Testis (tissue), 3 donors: ENCODE results near the gene HMX2. TPM values are rescaled to one million over a fixed set of nuclear protein-coding genes. Genes with fewer than 3 reads are reported as not detected.

ENCODE experiments used
- DNase-seq: peaks from one replicate; pipeline ENCODE4 v3.0.0-alpha.2; 2019
- H3K27ac ChIP-seq, 2 donors: fragments of 200-600 bp; sonication (generic); one replicate each; pipeline ENCODE4 v1.5.1; 2019
- H3K27me3 ChIP-seq: fragments of 200-600 bp; sonication (generic); one replicate; pipeline ENCODE4 v1.5.1; 2019
- H3K36me3 ChIP-seq: fragments of 200-600 bp; sonication (generic); one replicate; pipeline ENCODE4 v1.5.1; 2017; ENCODE audit warnings: low read depth; ENCODE audit errors: missing control alignments
- H3K4me1 ChIP-seq: fragments of 200-600 bp; sonication (generic); one replicate; pipeline ENCODE4 v1.5.1; 2019
- H3K4me3 ChIP-seq, 2 donors: fragments of 200-600 bp; sonication (generic); one replicate each; pipeline ENCODE4 v1.5.1; 2017 to 2019
- H3K9me3 ChIP-seq: fragments of 200-600 bp; sonication (generic); one replicate; pipeline ENCODE4 v1.5.1; 2017
- POLR2A ChIP-seq: fragments of 450-650 bp; IDR thresholded peaks from one replicate; pipeline ENCODE4 v1.6.1; 2017; ENCODE audit warnings: antibody characterized with exemption, mild to moderate bottlenecking, moderate library complexity
- WGBS, 2 donors: methylation state at CpG; one replicate each; pipeline ENCODE4 v1.1.5; 2018; 5-methylcytosine and 5-hydroxymethylcytosine counted together
- intact Hi-C: fragments of 100-400 bp; cut with DNase I; formaldehyde crosslinking; loops from one replicate; pipeline ENCODE4 v1.15.1; 2023; ENCODE audit warnings: low total_unique reads
- polyA plus RNA-seq: library from polyadenylated mRNA; stranded (reverse); fragments of 350-450 nt; fragmentation: Illumina TruSeq; extraction: RNeasy Lipid Tissue Mini Kit (QIAGEN cat#74804); gene quantifications from one replicate; pipeline ENCODE4 v1.2.3, GENCODE V29; 2014; ENCODE audit warnings: low read depth, low replicate concordance; ENCODE audit not compliant: insufficient read depth
- total RNA-seq, 2 donors: library from RNA; depleted of rRNA; stranded (reverse); fragments of >200 nt; gene quantifications; one replicate each; pipeline ENCODE4 v1.2.3, GENCODE V29; 2016
- TF ChIP-seq, protein P1 (sequence below), 3 experiments: fragments of 450-650 bp in 2 of 3; fragments of 200-600 bp in 1 of 3; sonication (generic) in 1 of 3; IDR thresholded peaks; one replicate each; pipeline ENCODE4 v1.5.1; 2016 to 2019; ENCODE audit warnings: antibody characterized with exemption in 3 of 3, mild to moderate bottlenecking in 2 of 3, moderate library complexity in 1 of 3

The HMX2 gene
- total and polyA plus RNA-seq, 3 donors from 2014 or later, result 0.19 to 0.47 TPM; not detected in 1

DNA sequence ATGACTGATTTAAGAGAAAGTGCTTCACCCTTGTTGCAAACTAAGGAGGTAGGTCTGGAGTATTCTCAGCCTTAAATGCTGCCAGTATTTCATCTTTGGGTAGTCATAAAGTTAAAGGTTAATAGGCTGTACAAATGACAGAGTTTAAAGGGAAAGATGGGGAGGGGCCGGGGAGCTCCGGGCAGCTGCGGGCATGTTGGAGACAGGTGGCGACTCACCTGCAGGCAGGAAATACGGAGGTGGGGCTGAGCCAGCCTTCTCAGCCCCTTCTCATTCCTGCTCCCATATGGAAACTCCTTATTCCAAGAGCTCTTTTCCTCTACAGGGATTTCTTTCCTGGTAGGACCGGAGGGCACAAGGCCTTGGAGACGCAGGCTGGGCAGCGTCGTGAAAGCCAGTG, 44.0 kb upstream of the HMX2 start:
- Histone ChIP-seq H3K36me3 (no peaks in the 10 kb centered on the region), H3K9me3 (no peaks in the 10 kb centered on the region), H3K4me3 (no peak overlapping the region), H3K27ac (no peak overlapping the region), H3K4me1 (no peaks in the 10 kb centered on the region), H3K27me3 (no peaks in the 10 kb centered on the region)
- intact Hi-C loops, result no loop called here
- 69 to 81% methylated on average over 9 of the region's 9 CpGs for WGBS, 2 donors
- TF ChIP-seq, protein P1, sequence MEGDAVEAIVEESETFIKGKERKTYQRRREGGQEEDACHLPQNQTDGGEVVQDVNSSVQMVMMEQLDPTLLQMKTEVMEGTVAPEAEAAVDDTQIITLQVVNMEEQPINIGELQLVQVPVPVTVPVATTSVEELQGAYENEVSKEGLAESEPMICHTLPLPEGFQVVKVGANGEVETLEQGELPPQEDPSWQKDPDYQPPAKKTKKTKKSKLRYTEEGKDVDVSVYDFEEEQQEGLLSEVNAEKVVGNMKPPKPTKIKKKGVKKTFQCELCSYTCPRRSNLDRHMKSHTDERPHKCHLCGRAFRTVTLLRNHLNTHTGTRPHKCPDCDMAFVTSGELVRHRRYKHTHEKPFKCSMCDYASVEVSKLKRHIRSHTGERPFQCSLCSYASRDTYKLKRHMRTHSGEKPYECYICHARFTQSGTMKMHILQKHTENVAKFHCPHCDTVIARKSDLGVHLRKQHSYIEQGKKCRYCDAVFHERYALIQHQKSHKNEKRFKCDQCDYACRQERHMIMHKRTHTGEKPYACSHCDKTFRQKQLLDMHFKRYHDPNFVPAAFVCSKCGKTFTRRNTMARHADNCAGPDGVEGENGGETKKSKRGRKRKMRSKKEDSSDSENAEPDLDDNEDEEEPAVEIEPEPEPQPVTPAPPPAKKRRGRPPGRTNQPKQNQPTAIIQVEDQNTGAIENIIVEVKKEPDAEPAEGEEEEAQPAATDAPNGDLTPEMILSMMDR (IDR thresholded peaks at IDR 0.05), result no peak
- TF ChIP-seq POLR2A, result no peak
- no peak for DNase-seq

DNA sequence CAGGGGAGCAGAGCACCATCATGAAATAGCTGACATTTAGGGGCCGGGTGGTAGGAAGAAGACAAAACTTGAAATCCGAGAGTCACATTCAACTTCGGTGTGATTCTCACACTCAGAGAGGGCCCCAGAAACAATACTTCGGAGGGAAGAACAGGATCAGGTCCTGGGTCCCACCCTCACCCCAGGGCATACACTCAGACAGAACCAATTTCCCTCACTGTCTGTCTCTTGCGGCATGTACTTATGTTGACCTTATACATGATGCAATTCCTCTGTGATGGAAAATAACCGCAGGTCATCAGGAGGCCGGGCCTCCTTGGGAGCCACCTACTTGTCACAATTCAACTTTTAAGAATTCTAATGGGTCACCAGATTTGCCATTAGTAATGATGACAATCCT, 38.5 kb upstream of the HMX2 start:
- H3K9me3 ChIP-seq, result no peaks in the 10 kb centered on the region
- no peaks in the 10 kb centered on the region for H3K4me1 ChIP-seq
- no peak overlapping the region for H3K27ac ChIP-seq
- H3K27me3 ChIP-seq, result no peaks in the 10 kb centered on the region
- no peak for DNase-seq
- TF ChIP-seq POLR2A, result no peak
- TF ChIP-seq, protein P1 (IDR thresholded peaks at IDR 0.05), result no peak
- intact Hi-C loops, result no loop called here
- H3K36me3 ChIP-seq, result no peaks in the 10 kb centered on the region
- 63 to 78% methylated on average over 6 to 7 of the region's 7 CpGs for WGBS, 2 donors
- H3K4me3 ChIP-seq, result no peak overlapping the region

DNA sequence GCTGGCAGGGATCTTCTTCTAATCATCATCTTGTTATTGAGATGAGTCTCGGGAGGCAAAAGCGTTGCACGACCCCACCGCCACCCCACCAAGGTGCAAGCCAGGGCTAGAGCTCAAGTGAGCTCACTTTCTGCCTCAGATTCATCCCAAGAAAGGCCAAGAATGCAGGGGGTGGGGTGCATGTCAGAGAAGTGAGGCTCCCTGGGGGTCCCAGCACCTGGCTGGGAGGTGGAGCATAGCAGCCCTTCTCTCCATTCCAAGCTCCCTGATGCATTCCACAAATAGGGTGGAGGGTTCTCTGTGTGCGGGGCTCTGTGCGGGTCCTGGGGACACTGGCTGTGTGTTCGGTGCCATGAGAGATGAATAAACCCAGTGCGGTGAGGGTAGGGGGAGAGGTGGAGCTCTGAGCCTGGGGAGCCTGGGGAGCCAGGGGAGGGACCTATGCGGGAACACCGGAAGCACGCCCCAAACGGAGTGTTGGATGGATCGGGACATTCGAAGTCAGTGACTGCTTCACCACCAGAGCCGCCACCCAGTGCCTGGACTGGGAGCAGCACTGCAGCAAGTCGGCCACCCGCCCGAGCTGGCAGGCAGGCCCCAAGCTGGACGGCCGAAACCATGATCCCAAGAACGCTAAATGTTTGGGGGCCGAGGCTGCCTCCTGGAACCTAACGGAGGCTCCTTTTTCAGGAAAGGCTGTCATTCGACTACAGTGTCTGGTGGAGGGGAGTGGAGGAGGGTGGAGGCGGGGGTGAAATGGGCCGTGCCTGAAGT, 30.1 kb upstream of the HMX2 start:
- Histone ChIP-seq H3K27me3 (no peaks in the 10 kb centered on the region), H3K4me1 (no peaks in the 10 kb centered on the region), H3K36me3 (no peaks in the 10 kb centered on the region), H3K27ac (no peak overlapping the region), H3K4me3 (no peak overlapping the region), H3K9me3 (no peaks in the 10 kb centered on the region)
- TF ChIP-seq, protein P1 (IDR thresholded peaks at IDR 0.05), result no peak
- peak; percentile 34 for DNase-seq
- WGBS, 2 donors, result 8 to 9% methylated on average over 25 to 26 of the region's 26 CpGs
- intact Hi-C loops, result no loop called here

DNA sequence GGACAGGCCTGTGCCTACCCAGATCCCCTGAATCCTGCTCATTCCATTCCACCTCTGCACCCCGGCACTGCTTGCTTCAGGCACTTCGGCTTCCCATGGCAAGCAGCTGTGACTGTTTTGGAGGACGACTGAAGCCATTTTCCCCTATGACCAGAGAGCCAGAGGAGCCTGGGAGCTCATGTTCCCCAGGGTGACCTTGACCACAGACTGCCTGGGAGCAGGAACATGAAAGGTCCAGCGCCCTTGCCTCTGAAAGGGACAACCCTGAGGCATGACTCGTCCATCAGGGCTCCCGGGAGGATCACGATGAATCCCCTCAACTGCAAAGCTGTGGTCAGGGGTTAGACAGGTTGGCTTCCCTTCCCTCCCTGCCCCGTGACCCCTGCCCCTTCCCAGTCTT, 28.9 kb upstream of the HMX2 start:
- Histone ChIP-seq H3K4me3 (no peak overlapping the region), H3K27me3 (no peaks in the 10 kb centered on the region), H3K36me3 (no peaks in the 10 kb centered on the region)

DNA sequence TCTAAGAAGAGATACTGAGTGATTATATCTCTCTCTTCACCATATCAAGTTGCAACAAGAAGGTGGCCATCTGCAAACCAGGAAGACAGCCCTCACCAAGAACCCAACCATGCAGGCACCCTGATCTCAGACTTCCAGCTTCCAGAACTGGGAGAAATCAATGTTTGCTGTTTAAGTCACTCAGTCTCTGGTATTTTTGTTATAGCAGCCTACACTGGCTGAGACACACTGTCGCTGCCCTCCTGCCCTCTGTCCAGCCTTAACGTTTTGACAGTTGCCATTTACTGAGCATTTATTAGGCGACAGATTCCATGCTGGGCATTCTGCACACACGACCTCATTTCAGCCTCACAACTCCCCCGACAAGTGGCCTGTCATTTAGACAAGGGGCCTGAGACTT, 21.7 kb upstream of the HMX2 start:
- H3K27me3 ChIP-seq, result no peaks in the 10 kb centered on the region
- WGBS, 2 donors, result 73% methylated on average over 5 of the region's 5 CpGs
- no peak overlapping the region for H3K27ac ChIP-seq
- H3K36me3 ChIP-seq, result no peaks in the 10 kb centered on the region
- no peaks in the 10 kb centered on the region for H3K4me1 ChIP-seq
- no peak for DNase-seq
- no peaks in the 10 kb centered on the region for H3K9me3 ChIP-seq
- no peak for TF ChIP-seq POLR2A
- TF ChIP-seq, protein P1 (IDR thresholded peaks at IDR 0.05), result no peak
- no peak overlapping the region for H3K4me3 ChIP-seq
- intact Hi-C loops, result no loop called here

More for the DNA sequence above, 28.9 kb upstream of the HMX2 start:
- DNase-seq, result no peak
- Histone ChIP-seq H3K27ac (no peak overlapping the region), H3K4me1 (no peaks in the 10 kb centered on the region), H3K9me3 (no peaks in the 10 kb centered on the region)
- 64 to 66% methylated on average over 5 to 8 of the region's 8 CpGs for WGBS, 2 donors
- TF ChIP-seq POLR2A, result no peak
- intact Hi-C loops, result no loop called here
